ENCODE measurements around the gene ASB7. TPM values are rescaled to one million over a fixed set of nuclear protein-coding genes. Genes with fewer than 3 reads are reported as not detected.

ASB7 gene
- total and polyA plus RNA-seq, 2 donors from 2014 or later = 5.3 to 17.7 TPM

- no peak for TF ChIP-seq CTCF (IDR thresholded peaks at IDR 0.05; ENCODE audit: borderline replicate concordance, extremely low read depth, insufficient read depth)
- DNase-seq (no peak), FAIRE-seq (no peak)
- Histone ChIP-seq H3K27me3 (ENCODE audit: control insufficient read depth, insufficient read depth, low read length) (no peaks in the 10 kb centered on the region), H3K4me3 (ENCODE audit: low read length in 3 of 3) (no peak overlapping the region), H3K4me1 (ENCODE audit: control insufficient read depth in 2 of 3, insufficient read depth in 2 of 3, low read depth in 1 of 3, low read length in 3 of 3) (no peaks in the 10 kb centered on the region), H3K9ac (ENCODE audit: low read length in 3 of 3) (no peak overlapping the region), H3K27ac (ENCODE audit: low read depth in 2 of 2, low read length in 2 of 2) (no peak overlapping the region), H3K9me3 (ENCODE audit: control insufficient read depth in 2 of 3, insufficient read depth in 1 of 3, low read length in 3 of 3) (no peaks in the 10 kb centered on the region), H3K36me3 (ENCODE audit: control insufficient read depth in 2 of 3, insufficient read depth in 3 of 3, low read length in 3 of 3) (peaks cover 0 to 11% (median 2%) of the 10 kb centered on the region in 3 donors)
- intact Hi-C loops (cut with DNase I) = no loop called here
Measured at GRCh38 chr15:100566850-100567628, 35.4 kb upstream of the ASB7 start.

GRCh38 chr15:100569391-100569790 is 33.0 kb upstream of the ASB7 start:
- Histone ChIP-seq H3K9ac (ENCODE audit: low read length in 3 of 3) (no peak overlapping the region), H3K4me1 (ENCODE audit: control insufficient read depth in 2 of 3, insufficient read depth in 2 of 3, low read depth in 1 of 3, low read length in 3 of 3) (no peaks in the 10 kb centered on the region), H3K9me3 (ENCODE audit: control insufficient read depth in 2 of 3, insufficient read depth in 1 of 3, low read length in 3 of 3) (no peaks in the 10 kb centered on the region), H3K27me3 (ENCODE audit: control insufficient read depth, insufficient read depth, low read length) (no peaks in the 10 kb centered on the region), H3K4me3 (ENCODE audit: low read length in 3 of 3) (no peak overlapping the region), H3K36me3 (ENCODE audit: control insufficient read depth in 2 of 3, insufficient read depth in 3 of 3, low read length in 3 of 3) (peaks cover 0 to 22% (median 5%) of the 10 kb centered on the region in 3 donors), H3K27ac (ENCODE audit: low read depth in 2 of 2, low read length in 2 of 2) (no peak overlapping the region)
- intact Hi-C loops (cut with DNase I) = no loop called here
- FAIRE-seq = no peak
- DNase-seq = no peak
- no peak for TF ChIP-seq CTCF (IDR thresholded peaks at IDR 0.05; ENCODE audit: borderline replicate concordance, extremely low read depth, insufficient read depth)

- no peak for TF ChIP-seq CTCF (IDR thresholded peaks at IDR 0.05; ENCODE audit: borderline replicate concordance, extremely low read depth, insufficient read depth)
- FAIRE-seq = no peak
- Histone ChIP-seq H3K4me3 (ENCODE audit: low read length in 3 of 3) (no peak overlapping the region), H3K9me3 (ENCODE audit: control insufficient read depth in 2 of 3, insufficient read depth in 1 of 3, low read length in 3 of 3) (no peaks in the 10 kb centered on the region), H3K27ac (ENCODE audit: low read depth in 2 of 2, low read length in 2 of 2) (no peak overlapping the region), H3K36me3 (ENCODE audit: control insufficient read depth in 2 of 3, insufficient read depth in 3 of 3, low read length in 3 of 3) (peaks cover 0 to 22% (median 5%) of the 10 kb centered on the region in 3 donors), H3K4me1 (ENCODE audit: control insufficient read depth in 2 of 3, insufficient read depth in 2 of 3, low read depth in 1 of 3, low read length in 3 of 3) (no peaks in the 10 kb centered on the region), H3K27me3 (ENCODE audit: control insufficient read depth, insufficient read depth, low read length) (no peaks in the 10 kb centered on the region), H3K9ac (ENCODE audit: low read length in 3 of 3) (no peak overlapping the region)
- intact Hi-C loops (cut with DNase I) = no loop called here
- no peak for DNase-seq
Measured at GRCh38 chr15:100570275-100570674, 32.1 kb upstream of the ASB7 start.
